Sigmoid colon (tissue), 4 donors: ENCODE results near the gene EPB42.
"Not testable (repeated sequence)": the region's sequence is repeated elsewhere in the genome, so short reads cannot be mapped to it uniquely, and the experiment has no call there.

Experiments used
- POLR2A ChIP-seq, 2 donors: fragments of 450-650 bp; IDR thresholded peaks; one replicate each; pipeline ENCODE4 v1.6.1; 2016; ENCODE audit warnings: antibody characterized with exemption in 2 of 2, mild to moderate bottlenecking in 2 of 2, moderate library complexity in 2 of 2
- POLR2AphosphoS5 ChIP-seq, 4 donors: sonication (generic); formaldehyde crosslinking; IDR thresholded peaks; one replicate each; pipeline ENCODE4 v1.6.1; 2017; ENCODE audit warnings: antibody characterized with exemption in 4 of 4
- TF ChIP-seq, protein P1 (sequence below), 4 experiments: fragments of 450-650 bp in 3 of 4; fragments of 200-600 bp in 1 of 4; IDR thresholded peaks; one replicate each; pipeline ENCODE4 v1.5.1; 2016 to 2019; ENCODE audit warnings: antibody characterized with exemption in 4 of 4, mild to moderate bottlenecking in 3 of 4, moderate library complexity in 2 of 4

GRCh38 chr15:43225950-43226255, 5.1 kb upstream of the EPB42 start:
- TF ChIP-seq, protein P1, sequence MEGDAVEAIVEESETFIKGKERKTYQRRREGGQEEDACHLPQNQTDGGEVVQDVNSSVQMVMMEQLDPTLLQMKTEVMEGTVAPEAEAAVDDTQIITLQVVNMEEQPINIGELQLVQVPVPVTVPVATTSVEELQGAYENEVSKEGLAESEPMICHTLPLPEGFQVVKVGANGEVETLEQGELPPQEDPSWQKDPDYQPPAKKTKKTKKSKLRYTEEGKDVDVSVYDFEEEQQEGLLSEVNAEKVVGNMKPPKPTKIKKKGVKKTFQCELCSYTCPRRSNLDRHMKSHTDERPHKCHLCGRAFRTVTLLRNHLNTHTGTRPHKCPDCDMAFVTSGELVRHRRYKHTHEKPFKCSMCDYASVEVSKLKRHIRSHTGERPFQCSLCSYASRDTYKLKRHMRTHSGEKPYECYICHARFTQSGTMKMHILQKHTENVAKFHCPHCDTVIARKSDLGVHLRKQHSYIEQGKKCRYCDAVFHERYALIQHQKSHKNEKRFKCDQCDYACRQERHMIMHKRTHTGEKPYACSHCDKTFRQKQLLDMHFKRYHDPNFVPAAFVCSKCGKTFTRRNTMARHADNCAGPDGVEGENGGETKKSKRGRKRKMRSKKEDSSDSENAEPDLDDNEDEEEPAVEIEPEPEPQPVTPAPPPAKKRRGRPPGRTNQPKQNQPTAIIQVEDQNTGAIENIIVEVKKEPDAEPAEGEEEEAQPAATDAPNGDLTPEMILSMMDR (IDR thresholded peaks at IDR 0.05) = not testable (repeated sequence)
- TF ChIP-seq POLR2AphosphoS5, POLR2A (IDR thresholded peaks at IDR 0.05): not testable (repeated sequence)
